IMR-90 (cell line): ENCODE results near the gene EDIL3.

ENCODE experiments used
- FOS ChIP-seq: fragments of 150-350 bp; IDR thresholded peaks from 2 replicates; pipeline ENCODE4 v1.6.1; 2016; ENCODE audit warnings: low read depth, low read length
- POLR2A ChIP-seq: IDR thresholded peaks from 2 replicates; pipeline ENCODE4 v1.6.1; 2012; ENCODE audit warnings: mild to moderate bottlenecking, low read depth, low read length
- RCOR1 ChIP-seq: IDR thresholded peaks from 2 replicates; pipeline ENCODE4 v1.6.1; 2012; ENCODE audit warnings: mild to moderate bottlenecking, low read length, improper control_type of control experiment; ENCODE audit not compliant: insufficient replicate concordance
- TF ChIP-seq, protein P1 (sequence below): conservative IDR thresholded peaks from 2 replicates; pipeline ENCODE4 v1.5.1; 2012; ENCODE audit warnings: mild to moderate bottlenecking, low read depth, low read length, improper control_type of control experiment

DNA sequence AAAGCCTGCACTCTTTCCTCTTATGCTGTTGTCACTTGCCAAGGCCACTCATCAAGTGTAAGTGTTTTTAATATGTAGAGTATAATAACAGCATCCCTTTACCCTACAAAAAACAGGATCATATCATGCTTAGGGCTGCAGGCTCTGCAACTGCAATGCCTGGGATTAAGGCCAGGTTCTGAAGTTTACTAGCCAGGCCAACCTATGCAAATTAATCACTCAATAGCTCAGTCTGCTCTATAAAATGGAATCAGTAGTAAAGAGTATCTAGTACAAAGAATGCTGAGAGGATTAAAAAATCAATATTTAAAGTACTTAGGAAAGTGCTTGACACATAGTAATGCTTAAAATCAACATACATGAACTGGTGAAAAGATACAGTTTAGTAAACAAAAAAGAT, 253.3 kb downstream of the EDIL3 start:
- no peak for TF ChIP-seq POLR2A
- TF ChIP-seq, protein P1, sequence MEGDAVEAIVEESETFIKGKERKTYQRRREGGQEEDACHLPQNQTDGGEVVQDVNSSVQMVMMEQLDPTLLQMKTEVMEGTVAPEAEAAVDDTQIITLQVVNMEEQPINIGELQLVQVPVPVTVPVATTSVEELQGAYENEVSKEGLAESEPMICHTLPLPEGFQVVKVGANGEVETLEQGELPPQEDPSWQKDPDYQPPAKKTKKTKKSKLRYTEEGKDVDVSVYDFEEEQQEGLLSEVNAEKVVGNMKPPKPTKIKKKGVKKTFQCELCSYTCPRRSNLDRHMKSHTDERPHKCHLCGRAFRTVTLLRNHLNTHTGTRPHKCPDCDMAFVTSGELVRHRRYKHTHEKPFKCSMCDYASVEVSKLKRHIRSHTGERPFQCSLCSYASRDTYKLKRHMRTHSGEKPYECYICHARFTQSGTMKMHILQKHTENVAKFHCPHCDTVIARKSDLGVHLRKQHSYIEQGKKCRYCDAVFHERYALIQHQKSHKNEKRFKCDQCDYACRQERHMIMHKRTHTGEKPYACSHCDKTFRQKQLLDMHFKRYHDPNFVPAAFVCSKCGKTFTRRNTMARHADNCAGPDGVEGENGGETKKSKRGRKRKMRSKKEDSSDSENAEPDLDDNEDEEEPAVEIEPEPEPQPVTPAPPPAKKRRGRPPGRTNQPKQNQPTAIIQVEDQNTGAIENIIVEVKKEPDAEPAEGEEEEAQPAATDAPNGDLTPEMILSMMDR: no peak
- no peak for TF ChIP-seq FOS
- no peak for TF ChIP-seq RCOR1
